ENCODE measurements around the gene APOLD1. TPM values are rescaled to one million over a fixed set of nuclear protein-coding genes. Genes with fewer than 3 reads are reported as not detected.
"Not testable (repeated sequence)": the region's sequence is repeated elsewhere in the genome, so short reads cannot be mapped to it uniquely, and the experiment has no call there.

APOLD1 gene
- total and polyA plus RNA-seq, 5 experiments from 2014 or later = 0.14 to 4.3 (median 1.4) TPM

GRCh38 chr12:12835378-12836146 lies 50.1 kb downstream of the APOLD1 start:
- Mint-ChIP-seq H3K27ac (peak overlapping the region in 5 of 10 donors; percentile 15 to 71 (median 20)), H3K4me3 (no peak overlapping the region), H3K36me3 (peaks cover 5 to 40% (median 17%) of the 10 kb centered on the region in 3 donors), H3K4me1 (peaks cover 7 to 23% (median 20%) of the 10 kb centered on the region in 4 donors), H3K27me3 (no peaks in the 10 kb centered on the region), H3K9me3 (no peaks in the 10 kb centered on the region)
- DNase-seq (no peak), ATAC-seq (no peak)
- POLR2A ChIA-PET = interaction anchor here (0.6 to 0.7 kb wide), 3 partner anchors 11 to 114 kb away, joined by 3 to 4 read pairs (median 4); no protein-coding TSS in a partner anchor

- H3K27ac Mint-ChIP-seq = no peak overlapping the region
- H3K4me1 Mint-ChIP-seq = peaks cover 7 to 23% (median 20%) of the 10 kb centered on the region in 4 donors
- POLR2A ChIA-PET = interaction anchor here (0.7 to 1.8 kb wide), 3 partner anchors 10 to 23 kb away, joined by 3 to 6 read pairs (median 4); no protein-coding TSS in a partner anchor
- H3K36me3 Mint-ChIP-seq = peaks cover 3 to 32% (median 15%) of the 10 kb centered on the region in 3 donors
- H3K27me3 Mint-ChIP-seq = no peaks in the 10 kb centered on the region
- peak overlapping the region in 1 of 10 donors; percentile 7 for H3K4me3 Mint-ChIP-seq
- ATAC-seq = peak in 1 of 2 donors; percentile 7
- no peaks in the 10 kb centered on the region for H3K9me3 Mint-ChIP-seq
- no peak for DNase-seq
Observed at GRCh38 chr12:12836571-12836970, 51.1 kb downstream of the APOLD1 start.

GRCh38 chr12:12837025-12837812 lies 51.8 kb downstream of the APOLD1 start:
- Mint-ChIP-seq H3K36me3 (peaks cover 0 to 26% (median 11%) of the 10 kb centered on the region in 3 donors), H3K27me3 (no peaks in the 10 kb centered on the region), H3K4me3 (peak overlapping the region in 4 of 10 donors; percentile 5 to 16 (median 8)), H3K4me1 (peaks cover 7 to 23% (median 20%) of the 10 kb centered on the region in 4 donors), H3K27ac (peak overlapping the region in 7 of 10 donors; percentile 16 to 90 (median 68)), H3K9me3 (no peaks in the 10 kb centered on the region)
- ATAC-seq (peak; percentile 78 to 80), DNase-seq (peak in 5 of 10 donors; percentile 16 to 60 (median 50))
- POLR2A ChIA-PET = interaction anchor here (1.2 to 1.8 kb wide), 3 partner anchors 10 to 23 kb away, joined by 3 to 6 read pairs (median 4); no protein-coding TSS in a partner anchor

- no peak overlapping the region for H3K4me3 Mint-ChIP-seq
- ATAC-seq = no peak
- H3K36me3 Mint-ChIP-seq = peaks cover 0 to 20% (median 6%) of the 10 kb centered on the region in 3 donors
- H3K9me3 Mint-ChIP-seq = no peaks in the 10 kb centered on the region
- peak overlapping the region in 4 of 10 donors; percentile 7 to 63 (median 28) for H3K27ac Mint-ChIP-seq
- POLR2A ChIA-PET = interaction anchor here (0.7 to 1.8 kb wide), 3 partner anchors 9 to 146 kb away, joined by 4 to 6 read pairs (median 4); no protein-coding TSS in a partner anchor
- DNase-seq = no peak
- H3K27me3 Mint-ChIP-seq = no peaks in the 10 kb centered on the region
- peaks cover 7 to 23% (median 20%) of the 10 kb centered on the region in 4 donors for H3K4me1 Mint-ChIP-seq
Observed at GRCh38 chr12:12837813-12838153, 52.3 kb downstream of the APOLD1 start.

GRCh38 chr12:12839003-12839395 lies 53.5 kb downstream of the APOLD1 start:
- Mint-ChIP-seq H3K36me3 (peaks cover 0 to 8% (median 2%) of the 10 kb centered on the region in 3 donors), H3K27ac (peak overlapping the region in 9 of 10 donors; percentile 6 to 83 (median 78)), H3K4me3 (peak overlapping the region in 1 of 10 donors; percentile 41), H3K27me3 (no peaks in the 10 kb centered on the region), H3K9me3 (no peaks in the 10 kb centered on the region), H3K4me1 (peaks cover 7 to 23% (median 20%) of the 10 kb centered on the region in 4 donors)
- DNase-seq = peak in 1 of 10 donors; percentile 25
- peak in 1 of 2 donors; percentile 76 for ATAC-seq
- POLR2A ChIA-PET = interaction anchor here (1.6 kb wide), 1 partner anchor 25 kb away, joined by 4 read pairs; no protein-coding TSS in a partner anchor

GRCh38 chr12:12839439-12839838 lies 54.0 kb downstream of the APOLD1 start:
- not testable (repeated sequence) for H3K4me3 Mint-ChIP-seq

GRCh38 chr12:12839873-12840579 lies 54.6 kb downstream of the APOLD1 start:
- H3K36me3 Mint-ChIP-seq = peaks cover 0 to 5% (median 2%) of the 10 kb centered on the region in 3 donors
- ATAC-seq (no peak), DNase-seq (no peak)
- no peaks in the 10 kb centered on the region for H3K9me3 Mint-ChIP-seq
- no peak overlapping the region for H3K4me3 Mint-ChIP-seq
- H3K4me1 Mint-ChIP-seq = peaks cover 7 to 23% (median 20%) of the 10 kb centered on the region in 4 donors
- peak overlapping the region in 5 of 10 donors; percentile 59 to 79 (median 70) for H3K27ac Mint-ChIP-seq
- H3K27me3 Mint-ChIP-seq = no peaks in the 10 kb centered on the region
- POLR2A ChIA-PET = no interaction called here

More at GRCh38 chr12:12839439-12839838, 54.0 kb downstream of the APOLD1 start:
- H3K4me1 Mint-ChIP-seq = peaks cover 7 to 23% (median 20%) of the 10 kb centered on the region in 4 donors
- ATAC-seq, H3K27me3 Mint-ChIP-seq, H3K36me3 Mint-ChIP-seq, DNase-seq, POLR2A ChIA-PET, H3K9me3 Mint-ChIP-seq: not testable (repeated sequence)
- peak overlapping the region in 8 of 10 donors; percentile 36 to 83 (median 78) for H3K27ac Mint-ChIP-seq

- POLR2A ChIA-PET = no interaction called here
- peaks cover 8 to 27% (median 22%) of the 10 kb centered on the region in 4 donors for H3K4me1 Mint-ChIP-seq
- no peaks in the 10 kb centered on the region for H3K9me3 Mint-ChIP-seq
- no peak overlapping the region for H3K27ac Mint-ChIP-seq
- ATAC-seq = no peak
- DNase-seq = no peak
- H3K36me3 Mint-ChIP-seq = peaks cover 0 to 5% (median 2%) of the 10 kb centered on the region in 3 donors
- H3K27me3 Mint-ChIP-seq = no peaks in the 10 kb centered on the region
- H3K4me3 Mint-ChIP-seq = no peak overlapping the region
Observed at GRCh38 chr12:12840580-12840899, 55.1 kb downstream of the APOLD1 start.

Small RNAs within 50 kb of the gene (microRNA-seq; reads per million reads assigned to microRNA genes)
- not detected for gene MIR613 (ENCODE audit: borderline microRNAs expressed)

Other genes with a start within 250 kb of the APOLD1 start
- 10 to 100 TPM; 27.0 to 30.4 TPM for gene DUSP16, start 222.8 kb upstream of the APOLD1 start, total RNA-seq
- 1 to 10 TPM; 4.5 to 4.7 (median 4.6) TPM for gene DUSP16, start 222.8 kb upstream of the APOLD1 start, polyA plus RNA-seq
- gene CREBL2, start 173.8 kb upstream of the APOLD1 start, total RNA-seq = 10 to 100 TPM; 35.1 to 35.5 TPM
- gene CREBL2, start 173.8 kb upstream of the APOLD1 start, polyA plus RNA-seq = 10 to 100 TPM; 36.5 to 46.8 (median 44.7) TPM
- 1 to 10 TPM; 1.3 to 1.9 TPM for gene GPR19, start 89.5 kb upstream of the APOLD1 start, total RNA-seq
- gene GPR19, start 89.5 kb upstream of the APOLD1 start, polyA plus RNA-seq = under 1 TPM in 2 of 3 donors, not detected in 1; 0.47 to 0.51 TPM
- gene CDKN1B, start 68.3 kb upstream of the APOLD1 start, total RNA-seq = 100 to 1,000 TPM; 161 TPM
- 10 to 100 TPM in 2 of 3 donors, 1 to 10 TPM in 1; 8.3 to 26.9 (median 20.6) TPM for gene CDKN1B, start 68.3 kb upstream of the APOLD1 start, polyA plus RNA-seq
- 10 to 100 TPM; 84.6 to 93.6 TPM for gene DDX47, start 27.7 kb downstream of the APOLD1 start, total RNA-seq
- gene DDX47, start 27.7 kb downstream of the APOLD1 start, polyA plus RNA-seq = 10 to 100 TPM; 61.0 to 77.1 (median 62.7) TPM
- not detected for gene GPRC5A, start 105.9 kb downstream of the APOLD1 start, total RNA-seq
- not detected for gene GPRC5A, start 105.9 kb downstream of the APOLD1 start, polyA plus RNA-seq
- gene GPRC5D, start 166.5 kb downstream of the APOLD1 start, total RNA-seq = not detected
- under 1 TPM in 1 of 3 donors, not detected in 2; 0.43 TPM for gene GPRC5D, start 166.5 kb downstream of the APOLD1 start, polyA plus RNA-seq
- 10 to 100 TPM in 1 of 2 experiments, 1 to 10 TPM in 1; 9.8 to 13.1 TPM for gene HEBP1, start 214.6 kb downstream of the APOLD1 start, total RNA-seq
- gene HEBP1, start 214.6 kb downstream of the APOLD1 start, polyA plus RNA-seq = 10 to 100 TPM; 23.3 to 40.2 (median 25.8) TPM